ENCODE results near the gene ZNF524. TPM values are rescaled to one million over a fixed set of nuclear protein-coding genes. Genes with fewer than 3 reads are reported as not detected.

ZNF524 gene
- total RNA-seq, 1 donor: 9.6 TPM

DNA sequence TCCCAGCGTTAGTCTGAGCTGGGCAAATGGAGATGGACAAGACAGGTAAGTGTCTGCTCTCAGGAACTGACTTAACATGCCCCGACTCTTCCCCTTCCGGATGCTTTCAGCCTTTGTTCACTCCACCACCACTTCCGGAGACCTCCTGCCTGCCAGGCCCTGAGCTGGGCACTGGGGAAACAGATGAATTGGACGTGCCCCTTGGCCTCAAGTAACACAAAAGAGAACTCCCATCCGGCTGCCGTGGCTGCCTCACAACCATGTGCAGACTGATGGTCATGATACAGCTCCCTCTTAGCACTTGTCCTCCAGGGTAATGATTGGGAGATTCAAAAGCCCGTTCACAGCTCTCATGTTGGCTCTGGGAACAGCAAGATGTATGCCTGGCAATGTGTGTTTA lies 17.3 kb downstream of the ZNF524 start:
- Histone ChIP-seq H3K4me3 (ENCODE audit: low read length) (no peak overlapping the region), H3K9me3 (ENCODE audit: low read depth, low read length) (no peaks in the 10 kb centered on the region), H3K4me1 (ENCODE audit: insufficient read depth, low read length) (peaks cover 47% of the 10 kb centered on the region), H3K27me3 (ENCODE audit: insufficient read depth, low read length) (no peaks in the 10 kb centered on the region)

DNA sequence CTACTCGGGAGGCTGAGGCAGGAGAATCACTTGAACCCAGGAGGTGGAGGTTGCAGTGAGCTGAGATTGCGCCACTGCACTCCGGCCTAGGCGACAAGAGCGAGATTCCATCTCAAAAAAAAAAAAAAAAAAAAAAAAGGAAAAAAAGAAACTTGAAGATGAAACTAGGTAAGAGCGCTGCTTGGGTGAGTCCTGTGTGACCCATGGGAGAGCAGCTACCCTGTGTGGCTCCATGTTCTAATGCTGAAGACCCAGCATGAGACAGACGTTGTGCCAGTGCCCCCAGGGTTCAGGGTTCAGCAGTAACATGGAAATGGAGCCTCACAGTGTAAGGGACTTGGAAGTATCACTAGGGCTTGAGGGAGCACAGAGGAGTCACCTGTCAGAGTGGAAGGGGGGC lies 18.3 kb downstream of the ZNF524 start:
- Histone ChIP-seq H3K4me3 (ENCODE audit: low read length) (no peak overlapping the region), H3K4me1 (ENCODE audit: insufficient read depth, low read length) (peaks cover 45% of the 10 kb centered on the region), H3K27me3 (ENCODE audit: insufficient read depth, low read length) (no peaks in the 10 kb centered on the region), H3K9me3 (ENCODE audit: low read depth, low read length) (no peaks in the 10 kb centered on the region)

DNA sequence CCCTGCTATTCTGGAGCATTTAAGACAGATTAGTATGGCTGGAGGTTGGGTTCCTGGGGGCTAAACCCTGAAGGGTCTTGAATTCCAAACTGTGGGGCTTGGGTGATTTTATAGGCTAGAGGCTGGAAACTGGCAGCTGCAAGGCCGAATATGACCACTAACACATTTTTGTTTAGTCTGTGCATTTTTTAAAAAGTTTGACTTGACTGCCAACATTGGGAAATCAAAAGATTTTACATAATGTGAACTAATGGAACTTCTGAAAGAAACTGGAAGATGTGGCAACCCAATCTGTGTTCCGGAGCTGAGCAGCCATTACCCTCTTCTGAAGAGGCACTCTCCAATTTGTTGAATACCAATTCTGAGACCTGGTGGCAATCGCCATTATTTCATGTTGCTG lies 19.2 kb downstream of the ZNF524 start:
- Histone ChIP-seq H3K9me3 (ENCODE audit: low read depth, low read length) (no peaks in the 10 kb centered on the region), H3K27me3 (ENCODE audit: insufficient read depth, low read length) (no peaks in the 10 kb centered on the region), H3K4me3 (ENCODE audit: low read length) (no peak overlapping the region), H3K4me1 (ENCODE audit: insufficient read depth, low read length) (peaks cover 50% of the 10 kb centered on the region)

DNA sequence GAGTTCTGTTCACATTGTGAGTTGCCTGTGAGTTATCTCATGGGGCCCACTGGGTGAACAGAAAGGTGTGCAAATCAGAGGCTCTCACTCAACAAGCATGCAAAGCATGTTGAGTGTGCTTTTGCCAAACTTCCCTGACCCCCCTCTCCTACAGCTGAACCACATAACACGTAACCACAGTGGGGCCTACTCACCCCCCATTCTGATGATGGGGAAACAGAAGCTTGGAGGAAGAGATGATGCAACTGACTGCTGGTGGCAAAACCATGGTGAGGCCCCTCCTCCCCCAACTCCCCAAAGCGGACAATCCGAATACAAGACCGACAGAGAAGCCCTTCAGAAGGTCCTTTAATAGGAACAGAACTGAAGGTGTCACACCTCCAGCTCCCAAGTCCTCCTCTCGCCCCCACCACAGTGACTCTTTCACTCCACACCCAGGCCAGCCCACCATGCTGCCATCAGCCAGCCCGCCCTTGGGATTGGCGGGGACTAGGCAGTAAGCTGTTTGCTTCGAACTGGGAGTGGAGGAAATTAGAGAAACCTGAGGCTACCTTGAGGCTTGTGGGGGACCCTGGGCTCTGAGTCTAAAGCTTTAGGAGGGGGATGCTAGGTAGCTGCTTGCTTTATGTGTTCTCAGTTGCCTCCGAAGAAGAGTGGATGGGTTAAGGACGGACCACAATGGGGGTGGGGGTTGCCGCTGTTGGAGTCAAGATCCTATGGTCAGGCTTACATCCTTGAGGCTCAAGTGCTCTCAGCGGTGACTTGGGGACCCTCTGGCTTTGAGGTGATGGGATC lies 20.5 kb downstream of the ZNF524 start:
- Histone ChIP-seq H3K4me1 (ENCODE audit: insufficient read depth, low read length) (peaks cover 57% of the 10 kb centered on the region), H3K4me3 (ENCODE audit: low read length) (no peak overlapping the region), H3K27me3 (ENCODE audit: insufficient read depth, low read length) (no peaks in the 10 kb centered on the region)

DNA sequence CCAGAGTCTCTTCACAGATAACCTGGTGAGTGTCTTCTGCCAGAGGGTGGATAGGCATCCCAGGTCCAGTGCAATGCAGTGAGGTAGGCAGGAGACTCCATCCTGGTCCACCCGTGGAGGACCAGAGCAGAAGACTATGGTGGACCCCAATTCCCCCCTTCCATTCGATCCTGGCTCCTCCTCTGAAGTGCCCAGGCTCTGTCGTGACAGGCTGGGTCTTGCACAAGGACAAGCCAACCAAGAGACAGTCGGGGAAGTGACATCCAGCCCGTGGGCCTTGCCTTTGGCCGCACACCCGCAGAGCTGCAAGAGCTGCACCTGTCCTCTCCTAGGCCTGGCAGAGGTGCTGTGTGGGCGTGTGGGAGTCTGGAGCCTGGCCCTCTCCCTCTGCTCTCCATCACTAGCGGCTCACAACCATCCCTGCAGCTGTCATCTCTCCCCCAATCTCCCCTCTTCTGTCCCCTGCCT lies 21.2 kb downstream of the ZNF524 start:
- Histone ChIP-seq H3K4me3 (ENCODE audit: low read length) (no peak overlapping the region), H3K9me3 (ENCODE audit: low read depth, low read length) (no peaks in the 10 kb centered on the region), H3K27me3 (ENCODE audit: insufficient read depth, low read length) (no peaks in the 10 kb centered on the region), H3K4me1 (ENCODE audit: insufficient read depth, low read length) (peaks cover 60% of the 10 kb centered on the region)

More for the DNA sequence above, 20.5 kb downstream of the ZNF524 start:
- H3K9me3 ChIP-seq (ENCODE audit: low read depth, low read length): no peaks in the 10 kb centered on the region

DNA sequence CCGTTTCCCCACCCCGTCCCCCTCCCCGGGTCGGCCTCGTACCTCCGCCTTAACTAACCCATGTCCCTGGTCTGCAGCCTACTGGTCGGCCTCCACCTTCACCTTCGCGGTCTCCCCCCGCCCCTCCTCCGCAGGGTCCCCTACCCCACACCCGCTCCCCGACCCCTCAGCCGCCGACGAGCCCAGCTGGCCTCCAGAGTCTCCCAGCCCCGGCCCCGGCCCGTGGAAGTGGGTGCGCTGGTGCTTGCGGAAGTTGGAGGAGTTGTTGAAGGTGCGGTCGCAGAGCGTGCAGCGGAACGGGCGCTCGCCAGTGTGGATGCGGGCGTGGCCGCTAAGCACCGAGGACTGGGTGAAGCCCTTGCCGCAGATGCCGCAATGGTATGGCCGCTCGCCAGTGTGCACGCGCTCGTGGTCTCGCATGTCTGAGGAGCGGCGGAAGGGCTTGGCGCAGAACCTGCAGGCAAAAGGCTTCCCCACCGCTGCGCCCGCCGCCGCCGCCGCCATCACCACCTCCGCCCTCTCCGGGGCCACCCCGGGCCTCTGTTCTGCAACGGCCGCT lies 21.7 kb downstream of the ZNF524 start:
- H3K4me1 ChIP-seq (ENCODE audit: insufficient read depth, low read length): peaks cover 62% of the 10 kb centered on the region
- no peaks in the 10 kb centered on the region for H3K9me3 ChIP-seq (ENCODE audit: low read depth, low read length)

DNA sequence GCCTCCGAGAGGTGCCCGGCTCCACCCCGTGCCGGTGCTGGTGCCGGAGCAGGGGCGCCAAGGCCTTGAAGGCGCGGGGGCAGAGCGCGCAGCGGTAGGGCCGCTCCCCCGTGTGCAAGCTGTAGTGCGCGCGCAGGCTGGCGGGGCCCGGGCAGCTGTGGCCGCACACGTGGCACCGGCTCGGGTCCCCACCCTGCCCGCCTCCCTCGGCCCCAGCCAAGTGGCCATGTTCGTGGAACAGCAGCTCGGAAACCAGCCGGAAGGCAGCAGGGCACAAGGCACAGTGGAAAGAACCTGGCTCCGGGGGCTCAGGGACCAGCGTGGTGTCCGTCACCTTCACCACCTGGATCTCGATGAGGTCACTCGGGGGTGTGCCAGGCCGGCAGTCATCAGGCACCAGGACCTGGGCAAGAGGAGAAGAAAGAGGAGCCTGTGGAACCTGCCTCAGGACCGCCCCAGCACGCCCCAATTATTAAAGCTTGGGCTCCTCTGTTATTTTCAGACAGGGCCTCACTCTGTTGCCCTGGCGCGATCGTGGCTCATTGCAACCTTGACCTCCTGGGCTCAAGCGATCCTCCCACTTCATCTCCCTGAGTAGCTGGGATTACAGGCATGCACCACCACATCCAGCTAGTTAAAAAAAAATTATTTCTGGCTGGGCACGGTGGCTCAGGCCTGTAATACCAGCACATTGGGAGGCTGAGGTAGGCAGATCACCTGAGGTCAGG lies 22.3 kb downstream of the ZNF524 start:
- no peak overlapping the region for H3K4me3 ChIP-seq (ENCODE audit: low read length)
- no peaks in the 10 kb centered on the region for H3K27me3 ChIP-seq (ENCODE audit: insufficient read depth, low read length)
- H3K9me3 ChIP-seq (ENCODE audit: low read depth, low read length): no peaks in the 10 kb centered on the region
- peaks cover 67% of the 10 kb centered on the region for H3K4me1 ChIP-seq (ENCODE audit: insufficient read depth, low read length)

More for the DNA sequence above, 21.7 kb downstream of the ZNF524 start:
- H3K4me3 ChIP-seq (ENCODE audit: low read length): no peak overlapping the region
- H3K27me3 ChIP-seq (ENCODE audit: insufficient read depth, low read length): no peaks in the 10 kb centered on the region

DNA sequence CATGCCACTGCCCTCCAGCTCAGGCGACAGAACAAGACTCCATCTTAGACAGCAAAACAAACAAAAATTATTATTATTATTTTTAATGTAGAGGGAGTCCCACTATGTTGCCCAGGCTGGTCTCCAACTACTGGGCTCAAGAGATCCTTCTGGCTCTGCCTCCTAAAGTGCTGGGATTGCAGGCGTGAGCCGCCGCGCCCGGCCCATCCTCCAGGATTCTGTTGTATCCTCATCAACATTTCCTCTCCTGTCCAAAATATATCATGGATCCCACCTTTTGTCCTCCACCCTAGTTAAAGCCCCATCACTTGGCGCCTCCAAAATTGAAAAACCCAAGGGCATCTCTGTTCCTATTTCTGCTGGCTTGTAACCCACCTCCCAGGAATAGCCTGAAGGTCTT lies 23.0 kb downstream of the ZNF524 start:
- Histone ChIP-seq H3K4me1 (ENCODE audit: insufficient read depth, low read length) (peaks cover 62% of the 10 kb centered on the region), H3K27me3 (ENCODE audit: insufficient read depth, low read length) (no peaks in the 10 kb centered on the region), H3K9me3 (ENCODE audit: low read depth, low read length) (no peaks in the 10 kb centered on the region), H3K4me3 (ENCODE audit: low read length) (no peak overlapping the region)

DNA sequence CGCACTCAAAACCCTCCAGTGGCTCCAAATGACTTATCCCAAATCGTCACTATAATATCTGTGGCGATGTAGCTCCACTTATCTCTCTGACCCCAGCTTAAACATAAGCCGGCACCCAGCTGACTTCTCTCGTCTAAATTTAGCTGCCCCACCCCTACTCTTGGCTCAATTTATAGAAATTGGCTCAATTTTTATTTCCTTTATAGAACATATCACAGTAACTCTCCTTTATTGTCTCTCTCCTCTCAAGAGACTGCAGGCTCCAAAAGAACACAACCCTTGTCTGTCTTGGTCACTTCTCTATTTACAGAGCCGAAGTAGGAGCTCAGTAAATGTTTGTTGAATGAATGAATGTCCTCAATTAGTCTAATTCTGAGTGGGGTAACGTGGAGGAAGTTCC lies 23.5 kb downstream of the ZNF524 start:
- H3K27me3 ChIP-seq (ENCODE audit: insufficient read depth, low read length): no peaks in the 10 kb centered on the region
- no peak overlapping the region for H3K4me3 ChIP-seq (ENCODE audit: low read length)
- H3K4me1 ChIP-seq (ENCODE audit: insufficient read depth, low read length): peaks cover 58% of the 10 kb centered on the region
- H3K9me3 ChIP-seq (ENCODE audit: low read depth, low read length): no peaks in the 10 kb centered on the region

DNA sequence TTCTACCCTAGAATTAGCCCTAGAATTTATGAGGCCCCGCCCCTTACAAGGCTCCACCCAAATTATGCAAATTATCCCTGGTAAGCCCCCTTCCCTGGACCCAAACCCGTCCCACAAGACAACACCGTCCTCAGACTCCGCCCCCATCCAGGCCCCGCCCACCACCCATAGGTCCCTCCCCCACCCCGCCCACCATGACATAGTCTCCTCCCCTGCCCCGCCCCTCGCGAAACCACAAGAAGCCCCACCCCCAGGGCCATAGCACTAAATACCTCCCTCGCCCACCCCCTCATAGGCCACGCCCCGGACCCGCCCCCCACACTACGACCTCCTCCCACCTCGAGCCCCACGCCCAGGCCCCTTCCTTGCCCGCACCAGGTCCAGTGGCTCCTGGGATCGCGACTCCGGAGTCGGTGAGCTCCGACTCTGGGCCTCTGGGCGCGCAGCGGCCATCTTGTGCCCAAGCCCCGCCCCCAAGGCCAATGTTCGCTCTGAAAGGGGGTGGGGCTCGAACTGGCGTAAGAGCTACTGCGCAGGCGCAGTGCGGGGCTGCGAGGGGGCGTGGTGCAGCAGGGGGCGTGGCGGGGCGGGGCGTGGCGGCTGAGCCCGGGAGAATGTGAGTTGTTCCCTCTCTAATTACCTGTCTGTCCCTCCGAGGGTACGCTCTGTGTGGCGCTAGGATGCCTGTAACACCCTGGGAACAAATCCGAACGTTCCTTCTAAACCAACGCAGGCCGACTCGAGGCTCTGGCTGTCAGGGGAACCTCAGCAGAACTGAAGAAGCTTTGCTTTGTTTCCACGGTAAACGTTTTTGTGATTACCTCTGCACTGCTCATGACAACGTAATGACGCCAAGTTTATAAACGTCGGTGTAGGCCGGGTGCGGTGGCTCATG lies 24.3 kb downstream of the ZNF524 start, which contains the start of gene ZNF784:
Gene ZNF784, minus strand, starts transcription at position 458 of the 895 bp plus-strand sequence. Its CDS starts 5 bp downstream, at position 453.
- peak within 1 kb of the TSS; percentile 38 for H3K4me3 ChIP-seq (ENCODE audit: low read length)
- peaks cover 50% of the 10 kb centered on the region for H3K4me1 ChIP-seq (ENCODE audit: insufficient read depth, low read length)
- no peaks in the 10 kb centered on the region for H3K9me3 ChIP-seq (ENCODE audit: low read depth, low read length)
- no peaks in the 10 kb centered on the region for H3K27me3 ChIP-seq (ENCODE audit: insufficient read depth, low read length)

DNA sequence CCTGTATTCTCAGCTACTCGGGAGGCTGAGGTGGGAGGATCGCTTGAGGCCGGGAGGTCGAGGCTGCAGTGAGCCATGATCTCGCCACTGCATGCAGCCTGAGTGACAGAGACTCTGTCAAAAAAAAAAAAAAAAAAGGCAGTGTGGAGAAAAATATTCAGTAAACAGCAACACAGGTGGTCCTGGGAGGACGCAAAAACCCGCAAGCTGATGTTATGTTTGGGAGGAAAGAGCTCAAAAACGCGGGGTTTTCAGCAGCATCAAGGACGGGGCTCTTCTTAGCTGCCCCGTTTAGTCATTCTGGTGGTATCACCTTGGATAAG lies 24.9 kb downstream of the ZNF524 start:
- peak overlapping the region; percentile 38 for H3K4me3 ChIP-seq (ENCODE audit: low read length)
- H3K9me3 ChIP-seq (ENCODE audit: low read depth, low read length): no peaks in the 10 kb centered on the region
- peaks cover 44% of the 10 kb centered on the region for H3K4me1 ChIP-seq (ENCODE audit: insufficient read depth, low read length)
- no peaks in the 10 kb centered on the region for H3K27me3 ChIP-seq (ENCODE audit: insufficient read depth, low read length)

DNA sequence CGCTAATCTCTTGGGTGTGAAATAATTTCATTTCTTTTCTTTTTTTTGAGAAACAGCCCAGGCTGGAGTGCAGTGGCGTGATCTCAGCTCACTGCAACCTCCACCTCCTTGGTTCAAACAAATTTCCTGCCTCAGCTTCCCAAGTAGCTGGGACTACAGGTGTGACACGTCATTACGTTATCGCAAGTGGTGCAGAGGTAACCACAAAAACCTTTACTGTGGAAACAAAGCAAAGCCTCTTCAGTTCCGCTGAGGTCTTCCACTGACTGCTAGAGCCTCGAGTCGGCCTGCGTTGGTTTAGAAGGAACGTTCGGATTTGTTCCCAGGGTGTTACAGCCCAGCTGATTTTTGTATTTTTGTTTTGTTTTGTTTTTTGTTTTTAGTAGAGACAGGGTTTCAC lies 26.3 kb downstream of the ZNF524 start:
- Histone ChIP-seq H3K4me1 (ENCODE audit: insufficient read depth, low read length) (peaks cover 30% of the 10 kb centered on the region), H3K27me3 (ENCODE audit: insufficient read depth, low read length) (no peaks in the 10 kb centered on the region), H3K4me3 (ENCODE audit: low read length) (no peak overlapping the region)

DNA sequence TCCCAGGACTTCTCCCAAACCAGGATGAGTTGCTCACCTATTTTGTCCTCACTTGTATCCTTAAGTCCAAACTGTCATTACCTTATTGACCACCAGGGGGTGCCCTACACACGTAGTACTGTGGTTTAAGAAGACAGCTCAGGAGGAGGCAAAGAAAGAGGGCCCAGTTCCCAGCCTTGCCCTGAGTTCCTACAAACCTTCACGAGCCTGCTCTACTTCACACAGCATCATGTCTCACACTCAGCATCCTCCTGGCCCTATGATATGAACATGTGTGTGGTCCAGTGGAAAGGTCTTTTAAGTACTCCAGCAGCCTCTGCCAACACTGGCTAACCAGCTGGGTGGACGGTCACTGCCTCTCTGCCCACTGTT lies 32.4 kb downstream of the ZNF524 start:
- Histone ChIP-seq H3K4me3 (ENCODE audit: low read length) (no peak overlapping the region), H3K9me3 (ENCODE audit: low read depth, low read length) (no peaks in the 10 kb centered on the region), H3K4me1 (ENCODE audit: insufficient read depth, low read length) (peaks cover 48% of the 10 kb centered on the region), H3K27me3 (ENCODE audit: insufficient read depth, low read length) (no peaks in the 10 kb centered on the region)

More for the DNA sequence above, 26.3 kb downstream of the ZNF524 start:
- H3K9me3 ChIP-seq (ENCODE audit: low read depth, low read length): no peaks in the 10 kb centered on the region

DNA sequence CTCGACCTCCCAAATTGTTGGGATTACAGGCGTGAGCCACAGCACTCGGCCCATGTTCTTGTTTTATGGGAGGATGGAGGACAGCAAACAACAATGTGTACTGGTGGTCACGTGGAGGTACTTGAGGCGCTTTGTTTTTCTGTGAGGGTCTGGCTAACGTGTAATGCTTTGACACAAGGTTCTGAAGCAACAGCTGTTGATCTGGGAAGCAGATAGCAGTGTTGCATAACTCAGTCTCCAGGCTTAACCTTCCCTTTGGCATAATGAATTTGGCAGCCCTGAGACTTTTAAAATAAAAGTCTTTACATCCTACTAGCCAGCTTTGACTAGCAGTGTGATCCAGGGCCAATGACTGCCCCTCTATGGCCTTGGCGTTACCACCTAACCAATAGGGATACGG lies 33.8 kb downstream of the ZNF524 start:
- Histone ChIP-seq H3K4me3 (ENCODE audit: low read length) (no peak overlapping the region), H3K27me3 (ENCODE audit: insufficient read depth, low read length) (no peaks in the 10 kb centered on the region), H3K9me3 (ENCODE audit: low read depth, low read length) (no peaks in the 10 kb centered on the region), H3K4me1 (ENCODE audit: insufficient read depth, low read length) (peaks cover 56% of the 10 kb centered on the region)

Measured in mononuclear cell (primary cell).